Gastroesophageal sphincter (tissue), 4 donors: ENCODE results near the gene COL20A1. TPM values are rescaled to one million over a fixed set of nuclear protein-coding genes. Genes with fewer than 3 reads are reported as not detected.

Experiments used
- ATAC-seq: fragments of 150-250 bp; one replicate; pipeline ENCODE4 v1.9.1; 2016; ENCODE audit warnings: mild to moderate bottlenecking, moderate library complexity
- H3K27ac ChIP-seq, 4 donors: fragments of 200-600 bp; sonication (generic) in 3 of 4; 1 replicate in 3 of 4; 2 replicates in 1 of 4; pipeline ENCODE4 v1.5.1; 2016 to 2019
- H3K27me3 ChIP-seq: fragments of 200-600 bp; sonication (generic); one replicate; pipeline ENCODE4 v1.5.1; 2019
- H3K36me3 ChIP-seq, 2 donors: fragments of 200-600 bp; sonication (generic); one replicate each; pipeline ENCODE4 v1.5.1; 2019; ENCODE audit warnings: control low read depth in 1 of 2
- H3K4me1 ChIP-seq, 3 donors: fragments of 200-600 bp; sonication (generic); 1 replicate in 2 of 3; 2 replicates in 1 of 3; pipeline ENCODE4 v1.5.1; 2016 to 2019; ENCODE audit warnings: control low read depth in 2 of 3
- H3K4me3 ChIP-seq, 2 donors: fragments of 200-600 bp; sonication (generic); one replicate each; pipeline ENCODE4 v1.5.1; 2019; ENCODE audit warnings: mild to moderate bottlenecking in 1 of 2, moderate library complexity in 1 of 2
- H3K9me3 ChIP-seq, 3 donors: fragments of 200-600 bp; sonication (generic); one replicate each; pipeline ENCODE4 v1.5.1; 2017 to 2019; ENCODE audit warnings: control low read depth in 2 of 3
- CTCF ChIP-seq, 4 experiments: fragments of 200-600 bp in 2 of 4; fragments of 450-650 bp in 2 of 4; sonication (generic) in 1 of 4; IDR thresholded peaks; one replicate each; pipeline ENCODE4 v1.5.1; 2017 to 2019; ENCODE audit warnings: antibody characterized with exemption in 4 of 4, mild to moderate bottlenecking in 2 of 4, moderate library complexity in 2 of 4
- EP300 ChIP-seq: sonication (generic); formaldehyde crosslinking; IDR thresholded peaks from one replicate; pipeline ENCODE4 v1.6.1; 2017; ENCODE audit warnings: antibody characterized with exemption, mild to moderate bottlenecking
- POLR2A ChIP-seq, 2 donors: fragments of 450-650 bp; IDR thresholded peaks; one replicate each; pipeline ENCODE4 v1.6.1; 2017; ENCODE audit warnings: antibody characterized with exemption in 2 of 2, mild to moderate bottlenecking in 2 of 2, moderate library complexity in 1 of 2
- POLR2AphosphoS5 ChIP-seq: sonication (generic); formaldehyde crosslinking; IDR thresholded peaks from one replicate; pipeline ENCODE4 v1.6.1; 2017; ENCODE audit warnings: antibody characterized with exemption
- WGBS, 2 donors: methylation state at CpG; one replicate each; pipeline ENCODE4 v1.1.5; 2018; ENCODE audit warnings: low coverage in 1 of 2; 5-methylcytosine and 5-hydroxymethylcytosine counted together
- total RNA-seq, 4 donors: library from RNA; depleted of rRNA; stranded (reverse); fragments of >200 nt; gene quantifications; one replicate each; pipeline ENCODE4 v1.1.0, GENCODE V29; 2016

The COL20A1 gene
- total RNA-seq = not detected

GRCh38 chr20:63292904-63293303, at the start of gene COL20A1:
Gene COL20A1, plus strand, starts transcription at chr20:63293186. Its CDS starts 1,922 bp downstream, at chr20:63295108.
- no CpG with 5 or more reads among the region's 7 CpGs for WGBS, 2 donors
- peaks cover 64% of the 10 kb centered on the region for H3K27me3 ChIP-seq
- ATAC-seq = no peak
- peaks cover 0 to 16% of the 10 kb centered on the region in 2 donors for H3K36me3 ChIP-seq
- TF ChIP-seq POLR2A (IDR thresholded peaks at IDR 0.05) = no peak
- TF ChIP-seq EP300 = no peak
- TF ChIP-seq POLR2AphosphoS5 = no peak
- no peak within 1 kb of the TSS for H3K4me3 ChIP-seq
- no peak within 1 kb of the TSS for H3K27ac ChIP-seq
- peaks cover 0 to 14% (median 0%) of the 10 kb centered on the region in 3 donors for H3K4me1 ChIP-seq
- no peaks in the 10 kb centered on the region for H3K9me3 ChIP-seq

- H3K27me3 ChIP-seq = peaks cover 80% of the 10 kb centered on the region
- TF ChIP-seq POLR2A (IDR thresholded peaks at IDR 0.05) (no peak), EP300 (no peak), CTCF (IDR thresholded peaks at IDR 0.05) (no peak), POLR2AphosphoS5 (no peak)
- WGBS, 2 donors = no CpG with 5 or more reads among the region's 25 CpGs
These were observed 49.3 kb upstream of the COL20A1 start for GRCh38 chr20:63243604-63244247.

GRCh38 chr20:63244468-63244867, 48.5 kb upstream of the COL20A1 start:
- no peak for TF ChIP-seq POLR2A (IDR thresholded peaks at IDR 0.05)
- no peak for TF ChIP-seq POLR2AphosphoS5
- no peak for TF ChIP-seq CTCF (IDR thresholded peaks at IDR 0.05)
- no peak for TF ChIP-seq EP300
- H3K27ac ChIP-seq = no peak overlapping the region
- no peak for ATAC-seq
- H3K4me3 ChIP-seq = no peak overlapping the region
- WGBS, 2 donors = no CpG with 5 or more reads among the region's 10 CpGs
- peaks cover 80% of the 10 kb centered on the region for H3K27me3 ChIP-seq
- H3K36me3 ChIP-seq = no peaks in the 10 kb centered on the region
- no peaks in the 10 kb centered on the region for H3K9me3 ChIP-seq
- no peaks in the 10 kb centered on the region for H3K4me1 ChIP-seq

More at GRCh38 chr20:63243604-63244247, 49.3 kb upstream of the COL20A1 start:
- ATAC-seq = no peak
- Histone ChIP-seq H3K4me3 (no peak overlapping the region), H3K36me3 (no peaks in the 10 kb centered on the region), H3K4me1 (no peaks in the 10 kb centered on the region), H3K9me3 (no peaks in the 10 kb centered on the region), H3K27ac (no peak overlapping the region)

GRCh38 chr20:63246490-63247288, 46.3 kb upstream of the COL20A1 start:
- H3K27ac ChIP-seq = no peak overlapping the region
- no peaks in the 10 kb centered on the region for H3K4me1 ChIP-seq
- no peak for ATAC-seq
- peaks cover 83% of the 10 kb centered on the region for H3K27me3 ChIP-seq
- no peaks in the 10 kb centered on the region for H3K9me3 ChIP-seq
- TF ChIP-seq EP300 (no peak), POLR2A (IDR thresholded peaks at IDR 0.05) (no peak), CTCF (IDR thresholded peaks at IDR 0.05) (no peak), POLR2AphosphoS5 (no peak)
- no peak overlapping the region for H3K4me3 ChIP-seq
- 68% methylated on average over 9 of the region's 50 CpGs; no CpG with 5 or more reads in 1 of the 2 donors for WGBS, 2 donors
- no peaks in the 10 kb centered on the region for H3K36me3 ChIP-seq

GRCh38 chr20:63247671-63248228, 45.2 kb upstream of the COL20A1 start:
- no peaks in the 10 kb centered on the region for H3K4me1 ChIP-seq
- 67 to 72% methylated on average over 3 to 7 of the region's 24 CpGs for WGBS, 2 donors
- no peaks in the 10 kb centered on the region for H3K9me3 ChIP-seq
- no peak overlapping the region for H3K27ac ChIP-seq
- ATAC-seq = no peak
- no peak for TF ChIP-seq CTCF (IDR thresholded peaks at IDR 0.05)
- TF ChIP-seq EP300 = no peak
- H3K4me3 ChIP-seq = no peak overlapping the region
- no peaks in the 10 kb centered on the region for H3K36me3 ChIP-seq
- H3K27me3 ChIP-seq = peaks cover 87% of the 10 kb centered on the region
